Upper lobe of left lung (tissue), 6 donors: ENCODE measurements around the gene UBASH3B. TPM values are rescaled to one million over a fixed set of nuclear protein-coding genes. Genes with fewer than 3 reads are reported as not detected.
A peak's percentile ranks its signal among the peaks of the same experiment; 100 is the strongest.

Experiments
- ATAC-seq, 2 donors: fragments of 200-7000 bp; cut with Tn5 transposase; one replicate each; pipeline ENCODE4 v1.9.1; 2022; ENCODE audit warnings: mild to moderate bottlenecking in 2 of 2, moderate library complexity in 2 of 2; ENCODE audit not compliant: low FRiP score in 2 of 2
- DNase-seq, 2 donors: peaks; one replicate each; pipeline ENCODE4 v3.0.0-alpha.2; 2019 to 2020
- H3K27ac ChIP-seq, 4 donors: fragments of 200-600 bp; sonication (generic); one replicate each; pipeline ENCODE4 v1.5.1; 2016 to 2019
- H3K27me3 ChIP-seq, 4 donors: fragments of 200-600 bp; sonication (generic); one replicate each; pipeline ENCODE4 v1.5.1; 2017 to 2019
- H3K36me3 ChIP-seq, 4 donors: fragments of 200-600 bp; sonication (generic); one replicate each; pipeline ENCODE4 v1.5.1; 2016 to 2019
- H3K4me1 ChIP-seq, 4 donors: fragments of 200-600 bp; sonication (generic); one replicate each; pipeline ENCODE4 v1.5.1; 2018 to 2019
- H3K4me3 ChIP-seq, 4 donors: fragments of 200-600 bp; sonication (generic); one replicate each; pipeline ENCODE4 v1.5.1; 2017 to 2019; ENCODE audit warnings: mild to moderate bottlenecking in 2 of 4, moderate library complexity in 1 of 4
- H3K9me3 ChIP-seq, 4 donors: fragments of 200-600 bp; sonication (generic); one replicate each; pipeline ENCODE4 v1.5.1; 2018 to 2019
- EP300 ChIP-seq, 4 donors: sonication (generic); formaldehyde crosslinking; IDR thresholded peaks; one replicate each; pipeline ENCODE4 v1.5.1; 2017; ENCODE audit warnings: antibody characterized with exemption in 4 of 4, control low read depth in 2 of 4
- POLR2A ChIP-seq, 4 donors: fragments of 450-650 bp; IDR thresholded peaks; one replicate each; pipeline ENCODE4 v1.5.1; 2016 to 2017; ENCODE audit warnings: antibody characterized with exemption in 4 of 4, mild to moderate bottlenecking in 2 of 4
- POLR2AphosphoS5 ChIP-seq, 2 donors: sonication (generic); formaldehyde crosslinking; IDR thresholded peaks; one replicate each; pipeline ENCODE4 v1.5.1; 2017; ENCODE audit warnings: antibody characterized with exemption in 2 of 2
- WGBS, 2 donors: methylation state at CpG; one replicate each; pipeline ENCODE4 v1.1.5; 2017 to 2018; 5-methylcytosine and 5-hydroxymethylcytosine counted together
- total RNA-seq, 6 donors: library from RNA; depleted of rRNA in 4 of 6; stranded (reverse); fragments of >200 nt in 4 of 6; gene quantifications; one replicate each; pipeline versions ENCODE4 v1.1.0 to v1.2.1, GENCODE V29; 2016 to 2021
- TF ChIP-seq, protein P1 (sequence below), 6 experiments: fragments of 450-650 bp in 4 of 6; fragments of 200-600 bp in 2 of 6; sonication (generic) in 2 of 6; IDR thresholded peaks; one replicate each; pipeline ENCODE4 v1.5.1; 2016 to 2019; ENCODE audit warnings: antibody characterized with exemption in 6 of 6
- donor health status: DM: no; HTN: no; CAD: no; lungs with moderate emphysema.
- donor health status: DM: no; HTN: yes; CAD: no; lungs with severe emphysema.

Gene UBASH3B
- total RNA-seq, 6 donors from 2014 or later: 24.0 to 54.2 (median 40.4) TPM

DNA sequence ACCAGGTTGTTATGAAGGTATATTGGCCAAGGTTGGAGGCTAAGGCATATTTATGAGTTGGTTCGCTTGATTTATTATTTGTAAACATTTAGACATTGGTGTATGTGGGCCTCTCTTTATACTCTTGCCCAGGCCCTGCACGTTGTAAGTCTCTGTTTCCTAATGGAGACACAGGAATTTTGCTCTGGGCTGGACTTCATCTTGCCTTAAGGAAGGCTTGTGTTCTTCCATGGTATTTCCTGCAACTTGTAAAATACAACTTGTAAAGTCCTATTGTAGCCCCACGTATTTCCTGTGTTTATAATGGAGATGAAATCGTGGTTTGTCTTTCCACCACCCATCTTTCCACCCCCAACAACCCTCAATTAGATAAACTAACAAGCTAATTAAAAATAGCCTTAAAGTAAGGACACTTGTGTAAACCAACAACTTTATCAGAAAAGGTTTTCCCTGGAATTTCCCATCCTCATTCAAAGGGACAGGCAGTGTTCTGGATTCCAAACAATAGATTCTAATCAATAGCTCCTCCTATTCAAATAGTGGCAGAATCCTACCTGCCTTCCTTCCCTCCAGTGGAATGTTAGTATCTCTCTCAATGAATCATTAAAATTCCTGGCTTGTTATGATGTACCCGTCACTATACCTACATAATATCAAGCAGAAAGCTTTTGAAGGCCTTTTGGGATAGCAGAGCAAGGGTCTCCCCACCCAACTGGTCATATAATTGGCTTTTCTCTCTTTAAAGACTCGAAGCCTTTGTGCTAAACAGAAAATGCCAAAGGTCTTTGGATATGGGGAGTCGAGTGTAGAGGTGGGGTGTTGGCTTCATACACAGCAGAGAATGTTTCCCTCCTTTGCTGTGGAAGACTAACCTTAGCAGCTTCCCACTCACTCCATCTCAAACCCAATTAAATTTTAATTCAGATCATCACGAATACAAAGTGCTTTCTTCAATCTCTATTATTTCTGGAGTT is 77.1 kb downstream of the UBASH3B start:
- ATAC-seq (no peak), DNase-seq (no peak)
- Histone ChIP-seq H3K27ac (peak overlapping the region; percentile 9 to 73 (median 38)), H3K9me3 (no peaks in the 10 kb centered on the region), H3K27me3 (no peaks in the 10 kb centered on the region), H3K4me1 (peaks cover 19 to 26% (median 22%) of the 10 kb centered on the region in 4 donors), H3K4me3 (no peak overlapping the region), H3K36me3 (no peaks in the 10 kb centered on the region)
- no peak for TF ChIP-seq POLR2A (IDR thresholded peaks at IDR 0.05)
- TF ChIP-seq, protein P1, sequence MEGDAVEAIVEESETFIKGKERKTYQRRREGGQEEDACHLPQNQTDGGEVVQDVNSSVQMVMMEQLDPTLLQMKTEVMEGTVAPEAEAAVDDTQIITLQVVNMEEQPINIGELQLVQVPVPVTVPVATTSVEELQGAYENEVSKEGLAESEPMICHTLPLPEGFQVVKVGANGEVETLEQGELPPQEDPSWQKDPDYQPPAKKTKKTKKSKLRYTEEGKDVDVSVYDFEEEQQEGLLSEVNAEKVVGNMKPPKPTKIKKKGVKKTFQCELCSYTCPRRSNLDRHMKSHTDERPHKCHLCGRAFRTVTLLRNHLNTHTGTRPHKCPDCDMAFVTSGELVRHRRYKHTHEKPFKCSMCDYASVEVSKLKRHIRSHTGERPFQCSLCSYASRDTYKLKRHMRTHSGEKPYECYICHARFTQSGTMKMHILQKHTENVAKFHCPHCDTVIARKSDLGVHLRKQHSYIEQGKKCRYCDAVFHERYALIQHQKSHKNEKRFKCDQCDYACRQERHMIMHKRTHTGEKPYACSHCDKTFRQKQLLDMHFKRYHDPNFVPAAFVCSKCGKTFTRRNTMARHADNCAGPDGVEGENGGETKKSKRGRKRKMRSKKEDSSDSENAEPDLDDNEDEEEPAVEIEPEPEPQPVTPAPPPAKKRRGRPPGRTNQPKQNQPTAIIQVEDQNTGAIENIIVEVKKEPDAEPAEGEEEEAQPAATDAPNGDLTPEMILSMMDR (IDR thresholded peaks at IDR 0.05): no peak
- TF ChIP-seq POLR2AphosphoS5 (IDR thresholded peaks at IDR 0.05): no peak
- TF ChIP-seq EP300 (IDR thresholded peaks at IDR 0.05): no peak
- WGBS, 2 donors: 52 to 56% methylated on average over 8 of the region's 8 CpGs

DNA sequence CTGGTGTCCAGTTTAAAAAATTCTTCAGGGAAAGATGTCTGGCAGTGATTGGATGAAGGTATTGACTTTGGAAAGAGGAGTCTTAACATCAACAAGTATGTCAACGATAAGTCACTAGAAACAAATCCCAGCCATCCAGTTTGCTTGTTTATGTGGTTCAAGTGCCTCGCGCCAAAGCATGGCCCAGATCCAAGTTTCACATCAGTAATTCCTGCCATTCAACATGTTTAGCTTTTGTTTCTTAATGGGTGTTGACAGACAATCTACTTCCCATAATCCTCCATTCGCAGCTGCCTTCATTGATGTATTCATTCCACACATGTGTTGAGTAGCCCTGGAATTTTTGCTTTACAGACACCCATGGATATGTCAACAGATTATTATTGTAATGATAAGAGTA is 77.8 kb downstream of the UBASH3B start:
- 32 to 40% methylated on average over 4 of the region's 4 CpGs for WGBS, 2 donors
- no peaks in the 10 kb centered on the region for H3K36me3 ChIP-seq
- H3K4me3 ChIP-seq: no peak overlapping the region
- peaks cover 17 to 26% (median 19%) of the 10 kb centered on the region in 4 donors for H3K4me1 ChIP-seq
- H3K9me3 ChIP-seq: no peaks in the 10 kb centered on the region
- H3K27me3 ChIP-seq: no peaks in the 10 kb centered on the region
- TF ChIP-seq POLR2A (IDR thresholded peaks at IDR 0.05) (no peak), POLR2AphosphoS5 (IDR thresholded peaks at IDR 0.05) (peak; percentile 29 to 53), EP300 (IDR thresholded peaks at IDR 0.05) (peak in 1 of 4 donors; percentile 4)
- TF ChIP-seq, protein P1 (IDR thresholded peaks at IDR 0.05): no peak
- DNase-seq: no peak
- H3K27ac ChIP-seq: peak overlapping the region in 2 of 4 donors; percentile 9 to 28
- peak in 1 of 2 donors; percentile 28 for ATAC-seq

DNA sequence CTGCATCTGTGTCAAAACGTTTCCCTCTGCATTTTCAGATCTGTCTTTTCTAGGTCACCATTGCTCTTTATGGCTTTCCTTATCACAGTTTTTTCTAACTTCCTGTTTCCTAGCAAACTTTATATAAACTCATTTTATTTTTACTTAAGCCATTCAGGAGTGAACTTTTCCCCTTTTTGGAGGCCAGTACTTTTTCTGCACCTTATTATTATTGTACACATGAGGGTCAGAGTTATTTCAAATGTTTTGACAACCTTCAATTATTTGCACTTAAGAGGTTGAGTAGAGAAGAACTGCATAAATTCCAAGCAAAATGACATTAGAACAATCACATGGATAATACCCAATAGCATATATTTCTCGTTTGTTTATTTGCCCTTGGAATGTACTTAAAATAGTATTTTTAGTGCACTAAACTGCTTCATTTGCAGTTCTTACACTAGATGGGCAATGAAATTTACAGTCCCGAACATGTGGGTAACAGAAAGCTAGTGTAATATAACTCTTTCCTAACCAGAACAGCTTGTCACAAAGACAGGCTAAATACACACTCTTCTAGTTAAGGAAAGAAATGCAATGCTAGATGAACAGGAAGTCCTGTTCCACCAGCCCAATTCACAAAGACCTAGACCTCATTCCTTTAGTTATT is 79.5 kb downstream of the UBASH3B start:
- Histone ChIP-seq H3K4me1 (peaks cover 17 to 26% (median 19%) of the 10 kb centered on the region in 4 donors), H3K27me3 (no peaks in the 10 kb centered on the region), H3K4me3 (no peak overlapping the region), H3K27ac (no peak overlapping the region), H3K36me3 (no peaks in the 10 kb centered on the region), H3K9me3 (no peaks in the 10 kb centered on the region)
- TF ChIP-seq EP300 (IDR thresholded peaks at IDR 0.05): no peak
- no peak for TF ChIP-seq POLR2AphosphoS5 (IDR thresholded peaks at IDR 0.05)
- TF ChIP-seq, protein P1 (IDR thresholded peaks at IDR 0.05): no peak
- no peak for TF ChIP-seq POLR2A (IDR thresholded peaks at IDR 0.05)
- DNase-seq: no peak
- no peak for ATAC-seq
- WGBS, 2 donors: 25 to 27% methylated on average over 3 of the region's 3 CpGs

DNA sequence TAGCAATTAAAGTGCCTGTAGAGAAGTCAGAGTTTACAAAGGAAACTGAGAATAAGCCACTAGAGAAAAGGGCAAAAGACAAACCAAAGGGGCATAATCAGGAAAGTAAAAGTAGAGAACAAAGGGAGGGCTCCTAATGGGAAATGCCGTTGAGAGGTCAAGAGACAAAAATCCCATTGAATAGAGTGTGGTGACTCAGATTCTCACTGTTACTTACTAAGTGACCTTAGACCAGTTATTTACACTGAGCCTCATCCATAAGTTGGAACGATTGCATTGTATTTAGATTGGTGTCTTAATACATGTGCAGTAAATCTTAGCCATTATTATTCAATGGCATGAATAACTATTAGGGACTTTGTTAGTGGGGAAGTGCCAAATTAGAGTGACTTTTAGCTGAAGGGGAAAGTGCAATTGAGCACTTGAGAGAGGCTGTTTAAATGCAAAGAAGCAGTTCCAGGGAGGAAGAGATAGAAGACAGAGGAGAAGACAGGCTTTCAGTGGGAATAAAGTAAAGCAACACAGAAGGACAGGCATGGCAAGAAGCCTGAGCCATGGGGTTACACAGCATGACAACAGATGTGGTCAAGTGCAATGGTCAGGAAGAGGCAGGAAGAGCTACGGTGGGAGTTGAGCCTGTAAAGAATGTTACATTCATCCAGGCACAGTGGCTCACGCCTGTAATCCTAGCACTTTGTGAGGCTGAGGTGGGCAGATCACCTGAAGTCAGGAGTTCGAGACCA is 82.6 kb downstream of the UBASH3B start:
- Histone ChIP-seq H3K4me3 (no peak overlapping the region), H3K27ac (no peak overlapping the region), H3K27me3 (no peaks in the 10 kb centered on the region), H3K9me3 (no peaks in the 10 kb centered on the region), H3K36me3 (no peaks in the 10 kb centered on the region), H3K4me1 (peaks cover 21 to 34% (median 30%) of the 10 kb centered on the region in 4 donors)
- DNase-seq: no peak
- ATAC-seq: no peak
- no peak for TF ChIP-seq POLR2AphosphoS5 (IDR thresholded peaks at IDR 0.05)
- no peak for TF ChIP-seq POLR2A (IDR thresholded peaks at IDR 0.05)
- TF ChIP-seq, protein P1 (IDR thresholded peaks at IDR 0.05): no peak
- no peak for TF ChIP-seq EP300 (IDR thresholded peaks at IDR 0.05)
- WGBS, 2 donors: 67 to 76% methylated on average over 5 of the region's 5 CpGs
